ENCODE measurements around the gene IL6.

The IL6 gene

DNA sequence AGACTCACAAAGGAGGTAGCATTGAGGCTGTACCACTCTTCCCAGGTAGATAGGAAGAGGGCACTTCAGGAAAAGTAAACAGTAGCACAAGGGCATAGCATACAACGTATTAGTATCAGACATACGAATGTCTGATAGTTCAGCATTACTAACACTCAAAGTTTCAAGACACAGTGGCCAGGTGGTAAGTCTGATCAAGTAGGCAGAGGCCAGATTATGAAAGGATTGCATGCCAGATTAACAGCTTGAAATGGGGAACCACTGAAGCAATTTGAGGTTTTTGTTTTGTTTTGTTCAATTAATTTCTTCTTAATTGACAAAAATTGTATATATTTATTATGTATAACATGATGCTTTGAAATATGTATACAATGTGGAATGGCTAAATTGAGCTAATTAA, 45.7 kb upstream of the IL6 start:
- Histone ChIP-seq H3K79me2 (ENCODE audit: insufficient read depth, low read length) (no peaks in the 10 kb centered on the region), H3K4me3 (ENCODE audit: insufficient read depth, low read length, poor library complexity, severe bottlenecking) (no peak overlapping the region), H3K9me3 (ENCODE audit: insufficient read depth, low read length) (no peaks in the 10 kb centered on the region), H2AFZ (ENCODE audit: low read depth, low read length, severe bottlenecking) (no peak overlapping the region), H3K36me3 (ENCODE audit: low read length) (no peaks in the 10 kb centered on the region), H3K27me3 (ENCODE audit: low read length) (no peaks in the 10 kb centered on the region), H3K9ac (ENCODE audit: low read length) (no peak overlapping the region), H4K20me1 (ENCODE audit: low read depth, low read length) (no peaks in the 10 kb centered on the region), H3K4me2 (ENCODE audit: low read depth, low read length, poor library complexity, severe bottlenecking) (no peak overlapping the region), H3F3A (ENCODE audit: insufficient read depth) (no peaks in the 10 kb centered on the region), H3K27ac (ENCODE audit: low read depth, low read length) (no peak overlapping the region), H3K9me2 (replicated peaks; ENCODE audit: insufficient read depth, low read length) (no peaks in the 10 kb centered on the region)
- no peak for TF ChIP-seq EZH2phosphoT487 (conservative IDR thresholded peaks at IDR 0.05; ENCODE audit: low read length)
- TF ChIP-seq, protein P1, sequence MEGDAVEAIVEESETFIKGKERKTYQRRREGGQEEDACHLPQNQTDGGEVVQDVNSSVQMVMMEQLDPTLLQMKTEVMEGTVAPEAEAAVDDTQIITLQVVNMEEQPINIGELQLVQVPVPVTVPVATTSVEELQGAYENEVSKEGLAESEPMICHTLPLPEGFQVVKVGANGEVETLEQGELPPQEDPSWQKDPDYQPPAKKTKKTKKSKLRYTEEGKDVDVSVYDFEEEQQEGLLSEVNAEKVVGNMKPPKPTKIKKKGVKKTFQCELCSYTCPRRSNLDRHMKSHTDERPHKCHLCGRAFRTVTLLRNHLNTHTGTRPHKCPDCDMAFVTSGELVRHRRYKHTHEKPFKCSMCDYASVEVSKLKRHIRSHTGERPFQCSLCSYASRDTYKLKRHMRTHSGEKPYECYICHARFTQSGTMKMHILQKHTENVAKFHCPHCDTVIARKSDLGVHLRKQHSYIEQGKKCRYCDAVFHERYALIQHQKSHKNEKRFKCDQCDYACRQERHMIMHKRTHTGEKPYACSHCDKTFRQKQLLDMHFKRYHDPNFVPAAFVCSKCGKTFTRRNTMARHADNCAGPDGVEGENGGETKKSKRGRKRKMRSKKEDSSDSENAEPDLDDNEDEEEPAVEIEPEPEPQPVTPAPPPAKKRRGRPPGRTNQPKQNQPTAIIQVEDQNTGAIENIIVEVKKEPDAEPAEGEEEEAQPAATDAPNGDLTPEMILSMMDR (IDR thresholded peaks at IDR 0.05; ENCODE audit: insufficient read depth, low read length, poor library complexity, severe bottlenecking) = no peak

DNA sequence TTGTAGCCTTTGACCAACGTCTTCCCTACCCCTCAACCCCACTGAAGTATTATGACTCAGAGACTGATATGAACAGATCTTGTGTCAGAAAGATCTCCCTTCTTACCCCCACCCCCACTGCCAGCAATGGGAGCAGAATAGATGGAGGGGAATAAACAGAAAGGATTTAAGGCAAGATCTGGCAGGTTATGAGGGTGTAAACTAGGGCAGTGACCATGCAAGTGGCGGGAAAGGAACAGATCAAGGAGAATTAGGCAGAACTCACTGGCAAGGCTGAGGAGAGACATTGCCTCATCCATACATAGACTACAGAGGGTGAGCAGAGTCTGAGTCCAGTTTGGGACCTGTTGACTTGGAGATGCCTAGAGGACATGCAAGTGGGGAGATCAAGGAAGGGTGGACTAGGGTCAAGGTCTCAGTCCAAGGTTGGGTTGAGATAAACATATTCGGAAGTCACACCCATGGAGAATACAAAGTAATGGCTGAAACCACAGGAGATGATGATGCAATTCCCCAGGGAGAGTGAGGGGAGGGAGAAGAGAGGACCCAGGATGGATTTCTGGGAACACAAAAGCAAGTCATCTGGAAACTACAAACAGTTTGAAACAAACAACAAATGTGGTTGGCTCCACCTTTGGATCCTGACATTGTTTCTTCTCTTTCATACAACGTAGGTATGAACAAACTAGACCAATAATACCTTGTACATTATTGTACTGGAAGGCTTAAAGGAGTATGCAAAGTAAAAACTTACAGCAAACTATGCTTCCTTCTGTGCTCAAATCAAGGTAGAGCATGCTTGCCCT, 44.9 kb upstream of the IL6 start:
- Histone ChIP-seq H3K36me3 (ENCODE audit: low read length) (no peaks in the 10 kb centered on the region), H3K9me3 (ENCODE audit: insufficient read depth, low read length) (no peaks in the 10 kb centered on the region), H2AFZ (ENCODE audit: low read depth, low read length, severe bottlenecking) (no peak overlapping the region), H3K4me3 (ENCODE audit: insufficient read depth, low read length, poor library complexity, severe bottlenecking) (no peak overlapping the region), H3K27ac (ENCODE audit: low read depth, low read length) (no peak overlapping the region), H3K79me2 (ENCODE audit: insufficient read depth, low read length) (no peaks in the 10 kb centered on the region), H3K4me2 (ENCODE audit: low read depth, low read length, poor library complexity, severe bottlenecking) (no peak overlapping the region), H3K9me2 (replicated peaks; ENCODE audit: insufficient read depth, low read length) (no peaks in the 10 kb centered on the region), H3F3A (ENCODE audit: insufficient read depth) (no peaks in the 10 kb centered on the region), H3K27me3 (ENCODE audit: low read length) (no peaks in the 10 kb centered on the region), H4K20me1 (ENCODE audit: low read depth, low read length) (no peaks in the 10 kb centered on the region), H3K9ac (ENCODE audit: low read length) (no peak overlapping the region)
- TF ChIP-seq, protein P1 (IDR thresholded peaks at IDR 0.05; ENCODE audit: insufficient read depth, low read length, poor library complexity, severe bottlenecking) = no peak

DNA sequence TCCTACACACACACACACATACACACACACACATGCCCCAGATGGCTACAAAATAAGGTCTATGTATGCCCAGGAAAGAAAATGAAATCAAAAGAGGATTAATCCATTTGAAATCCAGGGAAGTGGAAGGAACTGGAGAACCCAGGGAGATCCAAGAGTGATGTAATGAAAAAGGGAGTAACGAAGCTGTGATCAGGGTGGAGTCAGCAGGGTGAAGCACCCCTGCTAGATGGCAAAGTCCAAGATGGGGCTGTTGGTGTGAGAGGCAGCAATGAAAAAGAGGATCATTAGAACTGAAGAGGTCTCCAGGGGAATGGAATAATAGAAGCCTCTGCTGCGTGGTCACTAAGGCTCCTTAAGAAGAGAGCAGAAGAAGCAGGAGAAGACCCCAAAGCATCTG, 43.6 kb upstream of the IL6 start:
- no peaks in the 10 kb centered on the region for H3K36me3 ChIP-seq (ENCODE audit: low read length)
- H3K9me3 ChIP-seq (ENCODE audit: insufficient read depth, low read length) = no peaks in the 10 kb centered on the region
- H4K20me1 ChIP-seq (ENCODE audit: low read depth, low read length) = no peaks in the 10 kb centered on the region
- H3K79me2 ChIP-seq (ENCODE audit: insufficient read depth, low read length) = no peaks in the 10 kb centered on the region
- H2AFZ ChIP-seq (ENCODE audit: low read depth, low read length, severe bottlenecking) = no peak overlapping the region
- no peak overlapping the region for H3K27ac ChIP-seq (ENCODE audit: low read depth, low read length)
- no peak overlapping the region for H3K4me3 ChIP-seq (ENCODE audit: insufficient read depth, low read length, poor library complexity, severe bottlenecking)
- no peak for TF ChIP-seq EZH2phosphoT487 (conservative IDR thresholded peaks at IDR 0.05; ENCODE audit: low read length)
- TF ChIP-seq, protein P1 (IDR thresholded peaks at IDR 0.05; ENCODE audit: insufficient read depth, low read length, poor library complexity, severe bottlenecking) = no peak
- no peak overlapping the region for H3K9ac ChIP-seq (ENCODE audit: low read length)
- no peaks in the 10 kb centered on the region for H3K9me2 ChIP-seq (replicated peaks; ENCODE audit: insufficient read depth, low read length)
- H3K27me3 ChIP-seq (ENCODE audit: low read length) = no peaks in the 10 kb centered on the region
- H3F3A ChIP-seq (ENCODE audit: insufficient read depth) = no peaks in the 10 kb centered on the region
- H3K4me2 ChIP-seq (ENCODE audit: low read depth, low read length, poor library complexity, severe bottlenecking) = no peak overlapping the region

Measured in SU-DHL-6 (cell line).